ENCODE measurements around the gene SPECC1.
A peak's percentile ranks its signal among the peaks of the same experiment; 100 is the strongest.
"Not testable (repeated sequence)": the region's sequence is repeated elsewhere in the genome, so short reads cannot be mapped to it uniquely, and the experiment has no call there.

The SPECC1 gene

DNA sequence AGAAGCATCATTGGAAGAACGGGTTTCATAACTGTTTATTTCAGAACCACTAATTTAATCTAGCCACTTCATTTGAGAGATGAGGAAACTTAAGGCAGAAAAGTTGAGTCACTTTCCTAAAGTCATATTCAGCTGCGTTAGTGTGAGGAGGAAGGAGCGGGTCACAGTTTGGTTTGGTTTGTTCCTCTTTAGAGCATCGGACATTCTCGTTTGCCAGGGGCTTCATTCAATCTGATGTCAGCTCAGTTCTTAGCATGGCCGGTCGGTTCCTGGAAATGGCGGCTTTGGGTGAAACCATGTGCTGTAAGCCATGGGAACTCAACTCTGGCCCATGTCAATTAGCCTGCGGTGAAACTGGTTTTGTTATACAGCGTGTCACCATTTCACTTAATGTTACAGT, 271.7 kb downstream of the SPECC1 start:
- no peak for DNase-seq

DNA sequence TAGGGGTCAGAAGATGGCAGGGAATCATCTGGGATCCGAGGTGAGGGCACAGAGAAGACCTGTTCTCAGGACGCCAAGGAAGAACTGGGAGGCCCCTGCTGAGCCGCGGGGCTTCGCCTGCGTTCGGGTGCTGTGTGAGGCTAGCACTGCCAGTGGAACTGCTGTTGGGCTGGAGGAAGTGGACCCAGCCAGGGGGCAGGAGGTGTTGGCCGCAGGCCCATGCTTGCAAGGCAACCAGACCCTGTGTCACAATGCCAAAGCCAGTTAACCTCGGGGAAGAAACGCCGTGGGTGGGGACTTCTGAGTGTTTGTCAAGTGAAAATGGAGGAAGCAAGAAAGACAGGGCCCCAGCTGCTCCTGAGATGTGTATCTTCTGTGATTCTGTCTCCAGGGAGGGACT, 272.7 kb downstream of the SPECC1 start:
- no peak for DNase-seq

DNA sequence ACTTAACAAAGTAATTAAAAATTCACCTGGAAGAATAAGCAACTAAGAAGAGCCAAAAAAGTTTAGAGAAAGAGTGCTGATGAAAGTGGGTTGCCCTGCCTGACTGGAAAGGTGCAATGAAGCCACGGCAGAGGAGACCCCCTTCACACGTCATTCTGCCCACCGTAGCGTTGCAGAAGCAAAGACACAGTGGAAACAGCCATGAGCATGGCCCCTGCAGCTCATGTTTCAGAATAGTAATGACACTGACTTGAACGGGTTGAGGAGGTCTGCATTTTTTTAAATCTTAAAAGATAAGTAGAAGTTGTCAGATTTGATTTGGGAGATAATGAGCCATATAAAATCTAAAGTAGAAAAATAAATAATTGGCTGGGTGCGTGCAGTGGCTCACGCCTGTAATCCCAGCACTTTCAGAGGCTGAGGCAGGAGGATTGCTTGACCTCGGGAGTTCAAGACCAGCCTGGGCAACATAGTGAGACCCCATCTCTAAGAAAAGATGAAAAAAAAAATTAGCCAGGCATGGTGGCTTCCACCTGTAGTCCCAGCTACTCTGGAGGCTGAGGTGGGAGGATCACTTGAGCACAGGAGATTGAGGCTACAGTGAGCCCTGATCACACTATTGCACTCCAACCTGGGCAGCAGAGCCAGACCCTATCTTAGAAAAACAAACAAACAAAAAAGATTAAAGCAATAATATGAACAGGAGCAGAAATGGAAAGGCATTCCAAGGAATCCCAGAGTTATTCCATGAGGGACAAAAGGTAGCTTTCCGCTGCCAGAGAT, 273.6 kb downstream of the SPECC1 start:
- DNase-seq = no peak

DNA sequence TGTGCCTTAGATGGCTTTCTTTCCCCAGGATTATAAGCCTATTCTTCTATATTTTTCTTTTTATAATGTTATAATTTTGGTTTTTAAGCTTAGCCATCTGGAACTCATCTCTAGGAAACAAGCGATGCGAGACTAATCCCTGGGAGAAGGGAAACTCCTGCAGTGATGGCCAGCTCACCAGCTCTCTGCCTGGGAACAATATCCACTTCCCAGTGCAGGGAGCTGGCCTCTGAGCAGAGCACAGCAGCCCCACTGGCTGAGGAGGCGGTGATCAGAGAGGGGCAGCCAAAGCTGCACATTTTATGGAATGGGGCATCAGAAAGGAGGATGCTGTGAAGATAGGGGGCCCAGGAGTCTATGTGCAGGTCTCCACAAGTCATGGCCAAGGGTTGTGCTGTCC, 274.9 kb downstream of the SPECC1 start:
- no peak for DNase-seq

DNA sequence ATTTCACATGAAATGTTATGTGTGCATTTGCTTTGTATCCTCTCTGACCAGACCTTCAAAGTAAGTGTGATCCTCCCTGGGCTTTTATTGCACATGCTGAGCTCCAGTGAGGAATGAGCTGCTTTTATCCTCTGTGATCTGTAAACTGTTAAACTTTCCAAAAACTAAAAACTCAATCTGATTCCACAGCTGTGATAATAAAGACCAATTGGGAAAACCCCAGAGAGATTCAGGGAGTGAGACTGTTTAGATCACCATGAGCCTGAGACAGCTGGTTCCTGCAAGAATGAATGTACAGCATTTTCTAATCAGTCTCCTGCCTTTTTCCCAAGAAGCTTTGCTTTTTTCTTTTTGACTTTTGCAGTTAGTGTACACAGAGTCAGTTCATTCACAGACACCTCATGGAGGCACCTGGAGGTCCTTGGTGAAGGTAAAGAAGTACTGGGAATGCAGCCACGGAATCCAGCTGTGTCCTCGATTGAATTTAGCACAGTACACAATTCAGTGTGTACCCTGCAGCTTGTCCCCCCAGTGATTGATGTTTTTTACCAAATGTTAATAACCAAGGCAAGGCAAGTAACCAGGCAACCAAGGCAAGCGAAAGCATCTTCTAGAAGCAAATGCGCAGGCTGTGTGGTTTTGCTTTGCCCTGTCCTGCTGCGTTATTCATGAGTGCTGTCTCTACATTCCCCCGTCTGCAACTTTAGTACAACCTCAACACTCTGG, 275.6 kb downstream of the SPECC1 start:
- no peak for DNase-seq

DNA sequence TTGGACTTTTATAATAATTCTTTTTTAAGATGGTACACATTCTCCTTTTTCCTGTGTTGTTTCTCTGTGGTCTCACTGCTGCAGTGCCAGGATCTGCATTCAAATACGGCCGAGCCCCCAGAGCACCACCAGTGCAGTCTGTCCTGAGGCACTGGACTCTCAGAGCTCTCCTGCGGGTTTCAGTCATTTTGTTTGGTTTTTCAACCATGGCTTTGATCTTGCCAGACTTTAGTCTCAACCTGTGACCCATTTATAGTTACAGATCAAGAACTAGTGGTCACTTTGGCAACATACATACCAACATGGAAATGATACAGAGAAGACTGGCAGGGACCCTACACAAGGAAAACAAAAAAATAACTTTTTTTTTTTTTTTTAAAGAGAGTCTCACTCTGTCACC, 280.8 kb downstream of the SPECC1 start:
- no peak for DNase-seq

DNA sequence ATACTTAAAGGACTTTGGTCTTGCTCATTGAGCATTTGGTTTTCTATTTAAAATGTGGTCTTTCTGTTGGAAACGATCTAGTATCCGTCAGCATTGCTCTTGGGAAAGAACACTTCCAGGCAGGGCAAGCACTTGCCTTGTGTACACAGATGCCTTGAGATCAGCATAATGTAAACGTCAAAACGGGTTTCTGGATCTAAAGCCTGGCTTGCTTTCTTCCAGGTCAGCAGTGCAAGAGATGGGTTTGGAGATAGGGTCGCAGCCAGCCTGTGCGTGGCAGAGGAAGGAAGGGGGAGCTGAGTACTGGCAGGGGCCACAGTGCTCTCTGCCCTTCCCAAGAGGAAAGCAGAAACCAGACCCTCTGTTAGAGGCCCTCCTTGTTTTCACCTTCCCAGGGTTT, 282.7 kb downstream of the SPECC1 start:
- no peak for DNase-seq

DNA sequence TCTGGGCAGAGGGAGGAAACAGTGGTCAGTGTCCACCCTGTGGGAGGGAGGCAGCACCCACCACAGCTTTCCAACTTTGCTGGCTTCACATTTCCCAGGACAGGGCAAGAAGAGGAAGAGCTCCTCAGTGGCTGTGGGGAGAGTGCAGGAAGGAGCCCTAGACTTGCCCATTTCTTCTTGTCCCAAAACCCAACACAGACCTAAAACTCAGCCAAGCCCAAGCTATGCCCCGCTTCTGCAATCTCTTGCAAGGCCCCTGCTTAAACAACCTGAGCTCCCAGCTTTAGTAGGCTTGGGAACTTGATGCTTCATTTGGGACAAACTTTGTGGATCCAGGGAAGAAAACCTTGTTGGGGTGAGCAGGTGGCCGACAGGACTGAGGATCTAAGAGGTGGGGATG, 284.3 kb downstream of the SPECC1 start:
- no peak for DNase-seq

DNA sequence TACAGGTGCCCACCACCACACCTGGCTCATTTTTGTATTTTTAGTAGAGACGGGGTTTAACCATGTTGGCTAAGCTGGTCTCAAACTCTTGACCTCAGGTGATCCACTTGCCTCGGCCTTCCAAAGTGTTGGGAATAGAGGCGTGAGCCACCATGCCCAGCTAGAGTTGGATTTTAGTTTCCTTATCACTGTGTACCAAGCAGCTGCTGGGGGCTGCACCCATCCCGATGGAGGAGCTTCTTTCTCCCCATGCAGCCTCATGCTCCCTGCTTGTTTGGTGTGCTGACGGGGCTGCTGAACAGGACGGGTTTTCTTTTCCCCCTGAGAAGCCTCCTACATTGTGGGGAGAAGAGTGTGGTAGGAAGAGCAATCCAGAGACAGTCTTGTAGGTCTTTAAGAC, 285.0 kb downstream of the SPECC1 start:
- DNase-seq = no peak

DNA sequence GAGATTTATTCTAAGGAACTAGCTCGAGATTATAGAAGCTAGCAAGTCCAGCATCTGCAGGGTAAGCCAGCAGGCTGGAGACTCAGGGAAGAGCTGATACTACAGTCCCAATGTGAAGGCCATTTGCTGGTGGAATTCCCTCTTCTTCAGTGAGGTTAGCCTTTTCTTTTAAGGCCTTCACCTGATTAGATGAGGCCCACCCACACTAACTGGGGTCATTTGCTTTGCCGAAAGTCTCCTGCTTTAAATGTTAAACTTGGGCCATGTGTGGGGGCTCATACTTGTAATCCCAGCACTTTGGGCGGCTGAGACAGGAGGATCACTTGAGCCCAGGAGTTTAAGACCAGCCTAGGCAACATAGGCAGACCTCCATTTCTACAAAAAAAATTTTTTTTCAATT, 289.9 kb downstream of the SPECC1 start:
- DNase-seq = no peak

DNA sequence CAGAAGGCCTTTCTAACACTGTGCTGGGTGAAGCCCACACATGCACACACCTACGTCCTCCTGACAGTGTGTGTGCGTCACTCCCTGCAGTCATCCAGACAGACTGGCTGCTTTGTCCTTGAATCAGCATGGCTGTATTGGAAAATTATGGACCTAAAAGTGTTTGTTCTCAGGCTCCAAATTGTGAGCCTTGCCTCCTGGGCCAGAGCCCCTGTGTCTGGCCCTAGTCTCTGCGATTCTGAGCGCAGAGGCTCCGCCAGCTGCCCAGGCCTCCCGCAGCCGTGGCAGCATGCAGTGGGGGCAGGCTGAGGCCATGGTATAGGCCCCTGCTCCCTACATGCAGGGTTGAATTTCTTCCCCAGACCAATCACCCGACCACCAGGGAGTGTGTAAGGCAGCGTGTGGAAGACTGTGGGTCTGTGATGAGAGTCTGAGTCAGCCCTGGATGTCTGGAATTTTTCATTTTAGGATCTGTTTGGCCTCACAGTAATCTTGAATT, 291.3 kb downstream of the SPECC1 start:
- DNase-seq = no peak

DNA sequence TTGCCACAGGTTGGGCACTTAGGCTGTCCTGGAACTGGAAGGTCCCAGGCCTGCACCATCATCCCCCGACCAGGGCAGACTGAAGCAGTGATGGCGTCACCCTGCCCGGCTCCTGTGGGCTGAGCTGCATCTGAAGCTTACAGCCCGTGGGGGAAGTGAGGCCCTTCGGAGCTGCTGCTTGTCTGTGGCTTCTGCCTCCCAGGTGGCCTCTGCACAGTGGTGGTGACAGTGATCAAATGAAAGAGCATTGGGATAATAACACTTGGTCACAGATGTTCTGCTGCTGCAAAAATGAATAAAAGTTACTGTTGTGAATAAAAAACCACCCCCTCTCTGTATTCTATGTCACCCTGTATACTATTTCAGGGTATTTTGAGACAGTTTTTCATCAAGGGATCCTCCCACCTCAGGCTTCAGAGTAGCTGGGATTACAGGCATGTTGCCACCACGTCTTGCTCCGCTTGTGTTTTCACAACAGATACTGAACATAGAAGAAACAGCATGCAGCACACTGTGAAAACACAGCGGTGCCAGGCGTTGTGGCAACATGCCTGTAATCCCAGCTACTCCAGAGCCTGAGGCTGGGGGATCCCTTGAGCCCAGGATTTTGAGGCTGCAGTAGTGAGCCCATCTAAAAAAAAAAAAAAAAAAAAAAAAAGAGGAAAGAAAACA, 293.2 kb downstream of the SPECC1 start:
- DNase-seq = no peak

DNA sequence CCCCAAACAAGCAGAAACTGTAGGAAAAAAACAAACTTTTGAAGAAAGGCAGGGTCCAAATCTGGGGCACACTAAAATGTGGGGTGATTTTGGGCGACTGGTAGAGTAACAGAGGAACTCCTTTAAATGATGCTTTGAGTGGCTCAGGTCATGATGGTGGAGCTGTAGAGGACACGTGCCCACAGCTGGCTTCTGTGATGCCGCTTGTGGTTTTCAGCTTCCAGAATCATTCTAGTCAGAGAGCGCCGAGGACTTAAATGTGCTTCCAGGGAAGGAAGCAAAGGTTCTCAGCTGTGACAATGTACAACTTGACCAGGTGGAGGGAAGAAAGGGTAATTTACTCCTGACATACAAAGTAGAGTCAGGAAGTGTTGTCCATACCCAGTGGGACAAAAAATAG, 295.8 kb downstream of the SPECC1 start:
- DNase-seq = no peak

DNA sequence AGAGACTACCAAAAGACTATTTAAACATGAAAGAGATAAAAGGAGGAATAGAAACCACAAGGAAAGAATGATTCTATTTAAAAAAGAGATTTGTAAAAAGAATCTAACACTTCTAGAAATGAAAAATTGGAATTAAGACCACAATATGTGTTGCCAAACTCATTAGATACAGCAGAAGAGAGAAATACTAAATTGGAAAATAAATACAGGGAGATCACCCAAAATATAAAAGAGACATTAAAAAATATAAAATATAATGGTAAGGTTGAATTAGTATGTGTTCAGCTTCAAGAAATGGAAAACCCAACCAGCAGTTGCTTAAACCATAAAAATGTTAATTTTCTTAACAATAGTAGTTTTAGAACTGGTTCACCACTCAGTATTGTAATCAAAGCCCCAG, 297.8 kb downstream of the SPECC1 start:
- peak; percentile 15 for DNase-seq

DNA sequence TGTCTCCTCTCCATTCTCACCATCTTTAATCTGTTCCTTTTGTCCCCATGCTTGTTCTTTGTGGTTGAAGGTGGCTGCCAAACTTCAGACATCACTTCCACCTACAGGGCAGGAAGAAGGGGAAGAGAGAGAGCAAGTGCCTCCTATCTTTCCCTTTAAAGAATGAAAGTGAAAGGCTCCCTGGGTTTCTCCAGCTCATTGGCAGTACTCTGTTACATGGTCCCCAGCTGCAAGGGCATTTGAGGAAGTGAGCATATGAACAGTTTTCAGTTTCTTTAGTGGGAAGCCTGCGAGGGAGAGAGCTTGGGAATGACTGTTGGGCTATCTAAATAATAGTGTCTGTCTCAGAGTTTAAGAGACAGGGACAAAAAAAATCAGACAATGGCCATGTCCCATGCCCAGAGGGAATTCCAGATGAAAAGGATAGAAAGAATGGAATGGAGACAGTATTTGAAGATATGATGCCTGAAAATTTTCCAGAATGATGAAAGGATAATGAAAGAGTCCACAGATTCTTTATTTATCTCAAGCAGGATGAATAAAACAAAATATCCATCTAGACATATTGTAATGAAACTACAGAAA, 298.3 kb downstream of the SPECC1 start:
- DNase-seq = peak; percentile 69

DNA sequence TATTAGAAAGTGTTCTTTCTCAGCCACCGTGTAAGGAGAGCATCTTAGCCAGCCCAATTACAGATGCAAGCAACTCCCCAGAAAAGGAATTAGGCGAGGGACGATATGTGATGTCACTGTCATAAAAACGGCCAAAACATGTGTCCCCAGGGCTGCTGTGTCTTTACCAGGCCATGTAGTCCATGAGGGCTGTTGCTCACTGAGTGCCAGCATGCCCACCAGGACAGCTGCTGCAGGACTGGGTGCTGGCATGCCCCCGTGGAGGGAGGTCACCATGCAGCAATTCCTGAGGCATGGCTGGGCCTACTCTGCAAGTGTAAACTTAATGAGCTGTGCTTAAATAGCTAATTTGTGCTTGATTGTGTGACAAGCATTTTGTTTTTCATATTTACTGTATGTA, 301.3 kb downstream of the SPECC1 start:
- DNase-seq = no peak

DNA sequence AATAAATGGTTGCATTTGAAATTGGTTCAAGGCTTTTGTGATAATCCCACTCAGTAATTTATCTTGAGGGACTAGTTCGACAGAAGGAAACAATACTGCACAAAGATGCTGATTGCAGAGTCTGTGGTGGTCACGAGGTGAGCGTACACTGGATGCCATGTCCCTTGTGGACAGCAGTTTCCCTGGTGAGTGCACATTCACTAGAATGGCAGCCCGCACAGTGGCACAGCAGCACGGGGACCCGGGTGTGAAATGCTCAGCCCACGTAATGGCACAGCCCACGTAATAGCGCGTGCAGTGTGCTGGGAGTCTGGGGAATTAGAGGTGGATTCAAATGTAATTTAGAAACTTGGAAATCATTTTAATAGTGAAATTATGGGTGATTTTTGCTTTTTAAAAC, 304.1 kb downstream of the SPECC1 start:
- no peak for DNase-seq

DNA sequence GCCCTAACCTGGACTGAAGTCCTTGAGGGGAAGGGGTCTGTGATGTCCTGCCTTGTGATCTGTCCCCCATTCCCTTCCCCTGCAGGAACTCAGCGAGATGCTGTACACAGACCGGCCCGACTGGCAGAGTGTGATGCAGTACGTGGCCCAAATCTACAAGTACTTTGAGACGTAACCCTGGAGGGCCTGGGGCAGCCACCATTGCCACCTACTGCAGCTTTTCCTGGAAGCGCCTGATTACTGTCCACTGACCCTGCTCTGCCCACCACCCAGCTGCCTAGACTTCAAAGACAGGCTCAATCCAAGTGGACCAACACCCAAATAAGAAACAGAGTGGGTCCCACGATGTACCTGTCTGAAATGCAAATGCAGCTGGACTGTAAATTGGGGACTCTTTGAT, 304.7 kb downstream of the SPECC1 start:
- no peak for DNase-seq

DNA sequence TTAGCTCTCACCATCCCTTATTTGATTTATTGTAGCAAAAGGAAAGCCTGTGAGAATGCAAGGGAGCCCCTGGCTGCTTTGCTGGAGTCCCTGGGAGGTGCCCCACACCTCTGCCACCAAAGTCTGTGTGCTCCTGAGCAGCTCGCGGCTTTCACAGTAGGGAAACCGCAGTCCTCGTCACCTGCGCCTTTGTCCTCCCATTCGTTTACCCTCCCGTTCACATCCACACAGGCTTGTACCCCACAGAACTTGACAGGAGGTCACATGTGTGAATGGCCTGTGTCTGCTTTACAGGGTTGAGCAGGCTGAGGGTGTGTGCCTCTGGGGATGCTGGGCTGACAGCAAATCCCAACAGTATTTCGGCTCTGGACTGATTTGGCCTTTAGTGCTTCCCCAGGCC, 305.7 kb downstream of the SPECC1 start:
- DNase-seq = no peak

DNA sequence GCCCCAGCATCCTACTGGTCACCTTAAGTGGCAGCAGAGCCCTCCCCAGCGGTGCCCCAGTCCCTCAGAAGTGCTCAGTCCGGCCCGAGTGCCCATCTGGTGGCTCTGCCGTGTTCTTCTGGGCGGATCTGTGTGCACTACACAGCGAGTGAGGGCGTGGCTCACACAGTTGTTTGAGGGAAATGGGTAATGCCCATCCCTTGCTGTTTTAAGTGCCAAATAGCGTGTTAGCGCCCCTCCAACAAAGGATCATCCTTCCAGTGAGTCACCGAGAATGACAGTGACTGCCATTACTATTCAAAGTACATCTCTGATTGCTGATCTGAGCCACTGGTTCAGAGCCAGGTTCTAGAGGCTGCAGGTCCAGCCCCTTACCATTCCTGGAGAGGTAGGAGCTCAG, 306.2 kb downstream of the SPECC1 start:
- DNase-seq = no peak

DNA sequence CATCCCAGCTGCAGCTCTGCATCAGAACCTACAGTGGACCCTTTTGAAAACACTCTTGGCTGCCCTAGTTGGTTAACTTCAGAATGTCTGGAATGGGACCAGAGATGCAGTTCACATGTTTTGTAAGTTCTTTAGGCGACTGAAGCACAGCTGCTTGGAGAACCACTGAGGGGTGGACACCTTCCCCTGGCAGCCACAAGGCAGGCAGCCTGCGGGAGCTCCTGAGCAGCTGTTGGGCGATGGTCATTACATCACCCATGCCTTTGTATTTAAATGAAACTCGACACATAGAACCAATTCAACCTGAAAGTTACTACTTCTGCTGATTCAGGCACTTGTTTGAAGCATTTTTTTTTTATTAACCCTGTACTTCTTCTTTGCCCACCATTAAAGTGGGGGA, 306.7 kb downstream of the SPECC1 start:
- DNase-seq = no peak

DNA sequence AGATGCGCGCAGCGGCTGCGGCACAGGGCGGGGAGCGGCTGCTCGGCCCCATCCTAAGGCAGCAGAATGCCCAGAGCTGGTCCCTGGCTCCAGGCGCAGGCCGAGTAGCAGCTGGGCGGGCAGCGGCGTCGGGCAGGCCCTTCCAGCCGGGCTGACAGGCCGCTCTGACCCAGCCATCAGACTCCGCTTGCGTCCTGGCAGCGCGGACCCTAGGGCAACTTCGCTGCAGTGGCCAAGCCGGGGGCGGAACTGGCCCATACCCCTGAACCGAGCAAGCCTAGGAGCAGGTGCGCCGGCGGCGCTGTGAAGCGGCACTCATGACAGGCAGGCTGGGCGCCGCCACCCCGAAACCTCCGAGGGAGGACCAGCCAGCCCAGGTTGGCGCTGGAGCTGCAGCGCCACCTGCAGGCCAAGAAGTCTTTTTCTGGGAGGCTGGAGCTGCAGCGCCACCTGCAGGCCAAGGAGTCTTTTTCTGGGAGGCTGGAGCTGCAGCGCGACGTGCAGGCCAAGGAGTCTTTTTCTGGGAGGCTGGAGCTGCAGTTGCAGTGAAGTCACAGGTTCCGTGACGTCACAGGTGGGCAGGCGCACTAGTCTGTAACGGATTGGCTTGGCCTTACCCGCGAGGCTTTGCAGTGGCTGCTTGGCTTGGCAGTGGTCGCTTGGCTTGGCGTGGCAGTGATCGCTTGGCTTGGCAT, 311.5 kb downstream of the SPECC1 start:
- peak; percentile 55 for DNase-seq

DNA sequence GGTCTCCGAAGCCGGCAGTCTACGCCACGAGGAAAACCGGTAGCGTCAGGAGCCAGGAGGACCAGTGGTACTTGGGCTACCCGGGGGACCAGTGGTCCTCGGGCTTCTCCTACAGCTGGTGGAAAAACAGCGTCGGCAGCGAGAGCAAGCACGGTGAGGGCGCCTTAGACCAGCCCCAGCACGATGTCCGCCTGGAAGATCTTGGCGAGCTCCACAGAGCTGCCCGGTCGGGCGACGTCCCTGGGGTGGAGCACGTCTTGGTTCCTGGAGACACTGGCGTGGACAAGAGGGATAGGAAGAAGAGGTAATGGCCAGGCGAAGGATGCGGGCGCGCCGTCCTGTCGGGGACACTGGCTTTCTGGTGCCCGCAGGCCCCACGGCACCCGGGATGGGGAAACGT, 312.2 kb downstream of the SPECC1 start:
- not testable (repeated sequence) for DNase-seq

Measured in OCI-M1 (cell line).